ENCODE measurements around the gene LSS. TPM values are rescaled to one million over a fixed set of nuclear protein-coding genes. Genes with fewer than 3 reads are reported as not detected.

LSS gene
- total and polyA plus RNA-seq, 2 experiments from 2014 or later: 86.9 to 112 TPM

- no peak for DNase-seq (ENCODE audit: low read depth in 1 of 2, low spot score in 1 of 2)
- no peaks in the 10 kb centered on the region for H3K9me3 ChIP-seq (ENCODE audit: low read depth)
- no peak overlapping the region for H3K4me3 ChIP-seq
- H3K36me3 ChIP-seq: peaks cover 21% of the 10 kb centered on the region
- H3K27me3 ChIP-seq: no peaks in the 10 kb centered on the region
- TF ChIP-seq CTCF (IDR thresholded peaks at IDR 0.05; ENCODE audit: low read depth, low read length): no peak
- H3K4me1 ChIP-seq (ENCODE audit: low read depth): no peaks in the 10 kb centered on the region
- no peak overlapping the region for H3K27ac ChIP-seq
Measured at GRCh38 chr21:46199436-46200373, 28.9 kb downstream of the LSS start.

- no peak for TF ChIP-seq CTCF (IDR thresholded peaks at IDR 0.05; ENCODE audit: low read depth, low read length)
- H3K36me3 ChIP-seq: peaks cover 13% of the 10 kb centered on the region
- H3K9me3 ChIP-seq (ENCODE audit: low read depth): no peaks in the 10 kb centered on the region
- no peaks in the 10 kb centered on the region for H3K27me3 ChIP-seq
- H3K27ac ChIP-seq: no peak overlapping the region
- no peak for DNase-seq (ENCODE audit: low read depth in 1 of 2, low spot score in 1 of 2)
- no peak overlapping the region for H3K4me3 ChIP-seq
- no peaks in the 10 kb centered on the region for H3K4me1 ChIP-seq (ENCODE audit: low read depth)
Measured at GRCh38 chr21:46196733-46197132, 31.8 kb downstream of the LSS start.

- Histone ChIP-seq H3K27ac (no peak overlapping the region), H3K4me3 (no peak overlapping the region), H3K36me3 (peaks cover 13% of the 10 kb centered on the region), H3K4me1 (ENCODE audit: low read depth) (no peaks in the 10 kb centered on the region), H3K27me3 (no peaks in the 10 kb centered on the region), H3K9me3 (ENCODE audit: low read depth) (no peaks in the 10 kb centered on the region)
- no peak for DNase-seq (ENCODE audit: low read depth in 1 of 2, low spot score in 1 of 2)
- TF ChIP-seq CTCF (IDR thresholded peaks at IDR 0.05; ENCODE audit: low read depth, low read length): no peak
Measured at GRCh38 chr21:46195595-46196195, 32.9 kb downstream of the LSS start.

- Histone ChIP-seq H3K9me3 (ENCODE audit: low read depth) (no peaks in the 10 kb centered on the region), H3K4me1 (ENCODE audit: low read depth) (no peaks in the 10 kb centered on the region), H3K27ac (no peak overlapping the region), H3K4me3 (no peak overlapping the region), H3K36me3 (peaks cover 9% of the 10 kb centered on the region), H3K27me3 (no peaks in the 10 kb centered on the region)
- no peak for TF ChIP-seq CTCF (IDR thresholded peaks at IDR 0.05; ENCODE audit: low read depth, low read length)
- no peak for DNase-seq (ENCODE audit: low read depth in 1 of 2, low spot score in 1 of 2)
Measured at GRCh38 chr21:46194374-46195334, 33.9 kb downstream of the LSS start.

GRCh38 chr21:46193829-46194373 lies 34.7 kb downstream of the LSS start:
- no peak overlapping the region for H3K4me3 ChIP-seq
- no peak for TF ChIP-seq CTCF (IDR thresholded peaks at IDR 0.05; ENCODE audit: low read depth, low read length)
- no peak overlapping the region for H3K27ac ChIP-seq
- DNase-seq (ENCODE audit: low read depth in 1 of 2, low spot score in 1 of 2): no peak
- no peaks in the 10 kb centered on the region for H3K9me3 ChIP-seq (ENCODE audit: low read depth)
- H3K27me3 ChIP-seq: no peaks in the 10 kb centered on the region
- H3K4me1 ChIP-seq (ENCODE audit: low read depth): peaks cover 7% of the 10 kb centered on the region
- peaks cover 5% of the 10 kb centered on the region for H3K36me3 ChIP-seq

Measured in cardiac muscle cell (in vitro differentiated cells and primary cell).